H54 (cell line): Measurements from ENCODE around the gene ANKRD16.
A peak's percentile ranks its signal among the peaks of the same experiment; 100 is the strongest.

ENCODE experiments used
- DNase-seq: peaks from one replicate; pipeline ENCODE4 v3.0.0; 2011; ENCODE audit warnings: low spot score, mixed read lengths; ENCODE audit not compliant: insufficient read length
- FAIRE-seq: peaks from 3 replicates; lab custom pipeline; 2011; peaks lifted over from hg19 to GRCh38; lab: Jason Lieb, UNC
- POLR2A ChIP-seq: IDR thresholded peaks from 2 replicates; pipeline ENCODE4 v1.6.1; 2011; ENCODE audit warnings: low read depth, mild to moderate bottlenecking, low read length

Gene ANKRD16

GRCh38 chr10:5896208-5897052 is 6.7 kb upstream of the ANKRD16 start:
- TF ChIP-seq POLR2A = no peak
- FAIRE-seq (no peak), DNase-seq (no peak)

- FAIRE-seq (no peak), DNase-seq (no peak)
- no peak for TF ChIP-seq POLR2A
Measured at GRCh38 chr10:5895804-5896203, 6.1 kb upstream of the ANKRD16 start.

GRCh38 chr10:5895365-5895764 is 5.7 kb upstream of the ANKRD16 start:
- TF ChIP-seq POLR2A = no peak
- FAIRE-seq (no peak), DNase-seq (no peak)

GRCh38 chr10:5894873-5895272 is 5.2 kb upstream of the ANKRD16 start:
- DNase-seq (no peak), FAIRE-seq (no peak)
- TF ChIP-seq POLR2A = no peak

GRCh38 chr10:5894403-5894802 is 4.7 kb upstream of the ANKRD16 start:
- no peak for FAIRE-seq
- DNase-seq = no peak
- TF ChIP-seq POLR2A = no peak

- no peak for TF ChIP-seq POLR2A
- no peak for FAIRE-seq
- DNase-seq = no peak
Measured at GRCh38 chr10:5893321-5893720, 3.6 kb upstream of the ANKRD16 start.

GRCh38 chr10:5892007-5892406 is 2.3 kb upstream of the ANKRD16 start:
- FAIRE-seq = no peak
- DNase-seq = no peak
- TF ChIP-seq POLR2A = no peak

GRCh38 chr10:5891009-5891408 is 1.3 kb upstream of the ANKRD16 start:
- no peak for FAIRE-seq
- no peak for TF ChIP-seq POLR2A

GRCh38 chr10:5890452-5890915 is 791 bp upstream of the ANKRD16 start:
- no peak for FAIRE-seq
- TF ChIP-seq POLR2A = no peak
- DNase-seq = peak; percentile 20

More at GRCh38 chr10:5891009-5891408, 1.3 kb upstream of the ANKRD16 start:
- DNase-seq = no peak

GRCh38 chr10:5888843-5889623 is 660 bp downstream of the ANKRD16 start:
- FAIRE-seq = no peak

GRCh38 chr10:5888351-5888750 is 1.3 kb downstream of the ANKRD16 start:
- TF ChIP-seq POLR2A = no peak
- no peak for DNase-seq
- FAIRE-seq = no peak

More at GRCh38 chr10:5888843-5889623, 660 bp downstream of the ANKRD16 start:
- no peak for TF ChIP-seq POLR2A
- DNase-seq = no peak

- TF ChIP-seq POLR2A = no peak
- DNase-seq (no peak), FAIRE-seq (no peak)
Measured at GRCh38 chr10:5887641-5888040, 2.1 kb downstream of the ANKRD16 start.

- no peak for TF ChIP-seq POLR2A
- DNase-seq = no peak
- FAIRE-seq = no peak
Measured at GRCh38 chr10:5887029-5887428, 2.7 kb downstream of the ANKRD16 start.

GRCh38 chr10:5885619-5886018 is 4.1 kb downstream of the ANKRD16 start:
- no peak for TF ChIP-seq POLR2A
- FAIRE-seq (no peak), DNase-seq (no peak)
